ENCODE results near the gene CORO6.

CORO6 gene

DNA sequence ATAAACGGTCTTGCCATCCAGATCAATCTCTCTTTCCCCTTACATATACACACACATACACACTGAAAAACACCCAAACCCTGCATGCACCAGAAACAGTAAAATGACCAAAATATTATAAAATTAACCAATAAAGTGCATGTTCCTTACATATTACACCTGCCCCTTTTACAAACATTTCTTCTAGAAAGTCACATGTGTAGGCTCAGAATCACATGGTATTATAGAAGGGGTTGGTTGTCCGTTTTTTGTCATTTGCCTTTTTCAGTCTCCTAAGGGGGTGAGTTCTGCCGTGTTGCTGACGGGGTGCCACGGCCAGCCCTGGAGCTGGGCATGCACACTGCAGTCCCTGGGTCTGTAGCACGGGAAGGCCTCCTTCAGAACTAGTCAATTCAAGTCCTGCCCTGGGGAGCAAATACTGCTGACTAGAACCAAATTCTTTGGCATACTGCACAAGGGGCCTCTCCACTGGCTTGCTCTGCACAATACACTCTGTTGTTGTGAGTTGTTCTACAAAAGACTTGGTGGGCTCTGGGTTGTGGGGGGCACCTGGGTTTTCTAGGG lies 8.0 kb upstream of the CORO6 start:
- no peak for DNase-seq

DNA sequence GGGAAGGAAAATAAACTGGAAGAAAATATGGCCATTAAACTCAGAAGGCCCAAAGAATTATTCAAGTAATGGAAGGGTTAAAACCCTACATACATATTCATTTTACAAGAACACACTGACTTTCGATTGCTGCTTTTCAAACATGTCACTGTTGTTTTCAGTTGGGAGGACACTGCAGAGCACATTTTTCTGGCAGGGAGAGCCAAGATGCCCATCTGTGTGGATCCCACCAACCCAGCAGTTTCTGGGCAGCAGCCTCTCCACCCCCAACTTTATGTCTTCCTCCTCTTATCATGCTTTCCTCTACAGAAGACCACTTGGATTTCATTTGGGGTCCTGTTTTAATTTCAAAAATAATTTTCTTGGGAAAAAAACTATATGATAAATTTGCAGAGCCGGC lies 7.1 kb upstream of the CORO6 start:
- no peak for DNase-seq

DNA sequence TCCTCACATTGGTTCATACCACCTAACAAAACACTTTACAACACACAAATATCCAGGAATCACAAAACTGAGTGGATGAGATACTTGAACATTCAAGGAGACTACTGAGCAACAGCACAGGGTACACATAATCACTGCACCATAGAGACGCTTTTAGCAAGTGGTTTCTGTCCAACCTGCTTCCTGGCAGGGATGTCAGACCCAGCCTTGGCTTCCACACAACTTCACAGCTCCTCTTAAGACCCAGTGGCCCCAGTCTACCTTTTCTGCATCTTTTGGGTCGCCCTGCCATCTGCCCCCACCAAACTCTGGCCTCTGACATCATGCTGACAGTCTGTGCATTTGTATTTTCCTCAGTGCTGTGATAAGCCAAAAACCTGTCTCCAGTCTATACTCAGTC lies 5.9 kb upstream of the CORO6 start:
- no peak for DNase-seq

DNA sequence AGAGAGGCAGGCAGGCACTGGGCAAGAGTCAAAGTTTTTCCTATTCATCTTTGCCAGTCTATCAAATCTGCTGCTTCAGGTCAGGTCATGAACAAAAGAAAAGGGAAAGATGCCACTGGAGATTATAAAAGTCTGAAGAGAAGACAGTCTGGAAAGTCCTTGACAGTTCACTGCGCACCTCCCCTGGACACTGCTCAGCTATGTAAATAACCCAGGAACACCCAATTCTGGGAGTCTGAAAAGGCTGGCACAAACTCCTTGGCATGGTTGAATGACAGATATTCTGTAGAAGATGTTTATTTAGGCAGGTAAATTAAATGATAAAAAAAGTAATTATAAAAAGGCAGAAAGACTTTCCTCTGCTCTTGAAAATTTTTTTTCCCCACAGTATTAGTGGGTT lies 5.2 kb upstream of the CORO6 start:
- DNase-seq = no peak

DNA sequence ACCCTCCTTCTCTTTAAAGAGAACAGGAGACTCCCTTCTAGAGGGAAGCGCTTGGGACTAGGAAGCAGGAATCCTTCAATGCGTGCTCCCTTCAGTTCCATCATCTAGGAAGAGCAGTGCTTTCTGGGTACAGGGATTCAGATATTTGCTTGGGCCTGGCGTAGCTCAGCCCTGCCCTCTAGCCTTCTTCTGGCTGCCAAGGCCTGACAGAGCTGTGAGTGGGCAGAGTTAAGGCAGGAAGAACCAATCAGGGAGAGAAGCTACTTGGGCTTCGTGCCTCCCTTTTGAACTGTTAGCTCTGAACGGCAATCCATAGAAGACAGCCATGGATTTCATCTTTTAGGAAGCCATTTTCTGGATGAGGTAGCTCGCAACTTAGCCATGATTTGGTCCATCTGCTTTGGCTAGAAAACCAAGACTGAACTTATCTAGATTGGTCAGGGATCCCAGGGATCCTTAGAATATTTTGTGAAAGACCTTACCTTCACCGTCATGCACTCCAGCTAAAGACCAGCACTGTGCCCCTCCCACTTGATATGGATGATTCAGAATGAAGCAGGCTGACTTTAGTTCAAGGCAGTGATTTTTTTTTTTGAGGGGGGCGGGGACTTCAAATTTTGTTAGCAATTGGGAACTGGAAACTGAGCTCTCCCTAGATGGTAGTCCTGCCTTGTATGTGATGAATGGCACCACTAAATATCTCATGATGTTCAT lies 2.5 kb upstream of the CORO6 start:
- DNase-seq = no peak

DNA sequence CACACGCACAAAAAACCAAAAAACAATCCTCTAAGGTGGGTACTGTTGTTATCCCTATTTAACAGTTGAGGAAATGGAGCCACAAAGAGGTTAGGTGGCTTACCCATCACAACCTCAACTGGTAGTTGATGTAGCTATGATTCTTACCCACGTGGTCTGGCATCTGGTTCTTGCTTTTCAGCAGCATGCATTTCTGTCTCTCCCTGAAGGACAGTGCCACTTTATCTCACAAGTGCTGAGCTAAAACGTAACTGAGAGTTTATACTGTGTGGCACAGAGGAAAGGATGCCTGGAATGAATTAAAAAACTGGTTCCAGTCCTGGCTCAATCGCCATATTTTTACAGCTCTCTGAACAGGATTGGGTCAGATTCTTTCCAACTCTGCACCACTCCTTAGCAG lies 1.9 kb upstream of the CORO6 start:
- DNase-seq = peak; percentile 38

DNA sequence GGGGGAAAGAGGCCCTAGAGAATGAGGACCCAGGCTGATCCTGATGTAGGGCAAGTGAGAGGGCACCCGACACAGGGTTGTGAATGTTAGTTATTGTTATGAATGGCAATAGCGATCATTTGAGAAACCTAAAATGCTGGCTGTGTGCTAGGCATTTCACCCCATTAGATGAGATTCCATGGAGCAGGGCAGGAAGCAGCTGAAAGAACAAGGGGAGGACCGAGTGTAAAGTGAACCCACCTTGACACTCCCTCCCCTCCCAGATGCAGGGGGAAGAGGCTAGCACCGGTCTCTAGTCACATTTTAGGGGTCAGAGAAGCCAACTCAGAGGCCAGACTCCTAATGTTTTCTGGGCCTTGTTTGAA lies 553 bp upstream of the CORO6 start:
- no peak for DNase-seq

DNA sequence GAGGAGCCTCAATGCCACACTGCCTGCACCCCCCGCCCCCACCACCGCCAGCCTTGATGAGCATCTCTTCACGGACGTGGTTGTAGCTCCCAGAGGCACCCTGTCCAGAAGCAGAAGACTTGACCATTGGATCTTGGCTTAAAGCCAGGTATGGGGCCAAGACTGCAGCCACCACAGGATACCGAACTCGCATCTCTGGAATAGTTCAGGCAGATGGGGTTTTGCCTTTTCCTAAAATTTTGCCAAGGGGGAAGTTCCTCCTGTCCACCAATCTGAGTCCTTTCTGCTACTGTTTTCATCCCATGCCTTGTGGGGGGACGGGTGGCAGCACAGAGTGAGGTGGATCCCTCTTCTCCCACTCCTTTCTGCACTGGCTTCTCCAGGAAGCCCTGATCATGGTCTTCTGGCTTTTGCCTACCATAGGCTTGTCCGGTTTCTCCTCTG lies 939 bp downstream of the CORO6 start:
- no peak for DNase-seq

DNA sequence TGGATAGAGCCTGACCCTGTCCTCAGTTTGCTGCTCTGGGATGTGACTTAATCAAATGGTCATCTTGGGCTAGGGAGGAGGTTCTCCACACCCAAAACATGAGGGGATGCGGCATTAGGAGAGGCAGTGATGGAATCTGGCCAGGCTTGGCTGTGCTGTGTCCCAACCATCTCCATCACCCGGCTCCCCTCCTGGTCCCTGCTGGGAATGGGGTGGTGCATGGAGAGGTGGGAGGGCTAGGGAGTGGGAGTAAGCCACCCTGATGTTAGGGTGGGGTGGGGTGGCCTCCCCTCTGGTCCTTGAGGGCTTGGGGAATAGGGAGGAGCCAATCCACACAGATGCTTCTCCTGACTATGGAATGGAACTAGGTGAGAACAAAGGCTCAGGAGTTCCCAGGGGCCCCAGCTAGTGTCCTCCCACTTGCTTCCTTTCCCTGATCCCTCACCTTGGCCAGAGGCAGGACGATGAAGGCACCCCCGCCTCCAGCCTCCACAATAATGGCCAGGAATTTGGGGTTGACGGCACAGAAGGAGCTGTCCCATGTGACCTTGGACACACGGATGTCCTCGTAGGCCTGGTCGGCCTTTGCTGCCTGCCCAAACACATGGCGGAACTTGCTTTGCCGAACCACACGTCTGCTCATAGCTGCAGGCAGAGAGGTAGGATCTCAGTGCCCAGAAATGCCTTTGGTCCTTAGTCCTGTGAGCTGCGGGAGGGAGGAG lies 1.8 kb downstream of the CORO6 start:
- DNase-seq = no peak

DNA sequence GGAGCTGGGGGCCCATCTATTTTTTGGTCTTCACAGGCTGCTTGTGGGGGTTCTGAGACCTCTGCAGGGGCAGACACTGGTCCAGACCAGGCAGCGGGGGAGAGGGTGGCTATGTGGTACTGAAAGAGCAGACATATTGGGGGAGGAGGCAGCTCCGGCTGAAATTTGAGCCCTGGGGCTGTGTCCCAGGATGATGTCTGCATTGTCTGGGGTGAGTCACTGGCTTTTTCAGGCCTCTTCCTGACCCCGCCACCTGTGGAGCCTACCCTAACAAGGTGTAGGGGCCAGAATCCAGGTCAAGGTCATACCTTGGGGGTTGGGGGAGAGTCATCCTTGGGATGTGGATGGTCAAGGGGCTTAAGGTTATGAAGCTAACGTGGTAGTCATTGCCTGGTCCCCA lies 2.4 kb downstream of the CORO6 start:
- no peak for DNase-seq

DNA sequence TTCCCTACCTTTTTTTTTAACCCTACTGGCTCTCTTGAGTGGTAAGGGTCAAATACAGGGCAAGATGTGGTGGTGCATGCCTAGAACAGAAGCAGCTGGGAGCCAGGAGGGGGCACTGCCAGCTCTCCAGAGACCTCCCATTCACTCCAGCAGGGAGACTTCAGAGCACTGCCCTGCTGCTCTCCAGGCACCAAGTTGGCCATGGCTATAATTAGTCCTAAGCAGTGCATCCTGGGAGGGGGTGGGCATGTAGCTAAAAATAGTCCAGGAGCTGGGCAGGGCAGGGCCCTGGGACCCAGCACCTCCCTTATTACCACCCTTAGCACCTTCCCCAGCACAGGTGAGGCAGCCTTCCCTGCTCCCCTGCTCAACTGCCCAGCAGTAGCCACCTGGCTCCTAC lies 3.5 kb downstream of the CORO6 start:
- peak; percentile 34 for DNase-seq

DNA sequence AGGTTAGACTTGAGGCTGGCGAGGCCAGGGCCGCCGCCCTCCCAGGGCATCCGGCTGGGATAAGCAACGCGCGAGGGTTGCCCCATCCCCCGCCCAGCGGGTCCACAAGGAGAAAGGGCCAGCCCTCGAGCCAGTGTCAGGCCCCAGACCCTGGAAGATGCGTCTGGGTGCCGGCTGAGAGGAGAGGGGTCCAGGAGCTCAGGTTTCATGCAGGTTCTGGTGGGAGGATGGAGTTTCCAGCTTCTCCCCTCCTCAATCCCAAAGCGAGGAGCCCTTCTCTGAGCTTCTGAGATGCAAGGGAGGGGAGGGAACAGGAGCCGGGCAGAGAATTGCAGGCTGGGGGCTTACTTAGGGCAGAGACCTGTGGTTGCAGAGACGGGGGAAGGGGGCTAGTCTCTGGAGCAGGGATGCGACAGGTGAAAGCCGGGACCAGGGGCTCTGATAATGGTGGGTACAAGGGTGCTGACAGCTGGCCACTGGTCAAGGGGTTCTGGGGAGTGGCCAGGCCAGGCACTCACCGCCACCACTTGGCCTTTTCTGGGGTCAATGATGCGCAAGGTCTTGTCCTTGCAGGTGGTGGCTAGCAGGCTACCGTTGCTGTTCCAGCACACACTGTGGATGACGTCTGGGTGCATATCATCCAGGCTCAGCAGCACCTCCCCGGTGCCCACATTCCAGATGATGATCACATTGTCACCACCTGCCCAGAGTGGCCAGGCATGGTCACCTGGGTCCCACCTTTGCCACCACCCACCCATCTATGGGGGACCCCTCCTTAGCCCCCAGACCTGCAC lies 4.2 kb downstream of the CORO6 start:
- DNase-seq = no peak

DNA sequence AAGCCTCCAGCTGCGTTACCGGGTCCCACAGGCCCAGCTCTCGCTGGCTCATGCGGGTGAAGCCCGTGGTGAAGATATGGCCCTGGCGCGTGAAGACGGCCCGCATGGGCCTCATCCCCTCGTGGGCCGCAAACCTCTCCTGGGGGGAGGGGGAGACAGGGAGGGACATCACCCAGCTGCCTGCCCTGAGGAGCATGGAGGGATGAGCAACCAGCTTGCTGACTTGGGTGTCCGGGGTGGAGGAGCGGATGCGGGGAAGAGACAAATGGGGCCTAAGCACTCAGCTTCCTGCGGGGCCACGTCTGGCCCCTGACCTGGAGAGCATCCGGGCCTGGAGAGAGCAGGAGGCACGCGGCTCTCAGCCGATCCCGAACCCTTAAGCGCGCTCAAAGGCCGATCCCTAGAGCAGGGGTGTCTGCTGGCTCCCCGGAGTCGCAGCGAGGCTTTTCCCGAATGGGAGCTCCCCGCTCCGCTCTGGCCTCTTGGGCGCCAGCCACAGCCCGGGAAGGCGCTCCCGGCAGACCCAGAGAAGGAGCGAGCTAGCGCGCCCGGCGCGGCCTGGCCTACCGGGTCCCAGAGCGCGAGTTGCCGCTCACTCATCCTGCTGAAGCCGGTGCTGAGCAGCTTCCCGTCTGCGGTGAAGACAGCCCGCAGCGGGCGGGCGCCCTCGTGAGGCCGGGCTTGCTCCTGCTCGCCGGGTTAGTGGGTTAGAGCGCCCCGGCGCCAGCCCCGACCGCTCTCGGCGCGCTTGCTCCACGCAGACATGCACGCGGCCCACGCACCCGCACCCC lies 5.0 kb downstream of the CORO6 start:
- peak; percentile 92 for DNase-seq

DNA sequence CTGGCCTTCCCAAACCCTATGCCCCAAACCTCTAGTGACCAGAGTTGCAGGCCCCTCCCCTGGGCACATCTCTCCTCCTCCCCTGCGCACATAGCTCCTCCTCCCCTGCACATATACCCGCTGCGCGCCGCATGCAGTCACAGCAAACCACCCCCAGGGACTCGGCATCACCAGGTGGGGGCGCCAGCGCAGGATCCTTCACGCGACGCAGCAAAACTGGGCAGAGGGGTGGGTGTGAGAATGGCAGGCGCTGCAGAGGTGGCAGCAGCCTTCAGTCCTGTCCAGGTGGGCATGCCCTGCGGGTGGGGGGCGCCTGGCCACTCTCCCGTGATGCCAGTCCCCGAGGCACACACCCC lies 5.6 kb downstream of the CORO6 start:
- peak; percentile 97 for DNase-seq

DNA sequence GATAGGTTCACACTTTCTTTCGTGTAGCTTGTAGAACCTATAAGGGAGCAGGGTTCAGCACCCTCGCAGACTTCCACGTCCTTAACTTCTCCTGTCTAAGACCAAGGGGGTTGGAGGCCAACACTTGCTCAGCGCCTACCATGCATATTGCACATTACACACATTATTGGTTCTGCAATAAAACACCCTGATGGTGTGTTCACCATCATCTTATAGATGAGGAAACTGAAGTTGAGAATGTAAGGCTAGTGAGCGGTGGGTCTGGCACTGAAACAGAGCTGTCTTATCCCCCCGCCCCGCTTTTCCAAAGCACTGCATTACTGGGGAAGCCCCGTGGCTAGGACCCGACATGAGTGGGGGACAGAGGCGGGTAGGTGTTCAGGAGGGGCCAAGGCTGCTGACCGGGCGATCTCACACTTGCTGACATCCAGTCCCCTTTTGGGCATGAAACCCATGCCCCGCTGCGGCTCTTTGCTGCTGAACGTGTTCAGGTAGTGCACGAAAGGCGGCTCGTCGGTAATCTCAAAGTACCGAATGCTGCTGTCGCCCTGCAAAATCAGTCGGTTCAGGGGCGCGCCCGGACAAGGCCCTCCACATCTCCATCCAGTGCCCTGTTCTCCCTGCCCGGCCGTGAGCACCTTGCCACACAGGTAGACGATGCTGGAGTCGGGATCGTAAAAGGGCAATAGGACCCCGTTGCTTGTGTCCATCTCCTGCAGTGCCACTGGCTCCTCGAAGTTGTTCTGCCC lies 6.2 kb downstream of the CORO6 start:
- peak; percentile 30 for DNase-seq

DNA sequence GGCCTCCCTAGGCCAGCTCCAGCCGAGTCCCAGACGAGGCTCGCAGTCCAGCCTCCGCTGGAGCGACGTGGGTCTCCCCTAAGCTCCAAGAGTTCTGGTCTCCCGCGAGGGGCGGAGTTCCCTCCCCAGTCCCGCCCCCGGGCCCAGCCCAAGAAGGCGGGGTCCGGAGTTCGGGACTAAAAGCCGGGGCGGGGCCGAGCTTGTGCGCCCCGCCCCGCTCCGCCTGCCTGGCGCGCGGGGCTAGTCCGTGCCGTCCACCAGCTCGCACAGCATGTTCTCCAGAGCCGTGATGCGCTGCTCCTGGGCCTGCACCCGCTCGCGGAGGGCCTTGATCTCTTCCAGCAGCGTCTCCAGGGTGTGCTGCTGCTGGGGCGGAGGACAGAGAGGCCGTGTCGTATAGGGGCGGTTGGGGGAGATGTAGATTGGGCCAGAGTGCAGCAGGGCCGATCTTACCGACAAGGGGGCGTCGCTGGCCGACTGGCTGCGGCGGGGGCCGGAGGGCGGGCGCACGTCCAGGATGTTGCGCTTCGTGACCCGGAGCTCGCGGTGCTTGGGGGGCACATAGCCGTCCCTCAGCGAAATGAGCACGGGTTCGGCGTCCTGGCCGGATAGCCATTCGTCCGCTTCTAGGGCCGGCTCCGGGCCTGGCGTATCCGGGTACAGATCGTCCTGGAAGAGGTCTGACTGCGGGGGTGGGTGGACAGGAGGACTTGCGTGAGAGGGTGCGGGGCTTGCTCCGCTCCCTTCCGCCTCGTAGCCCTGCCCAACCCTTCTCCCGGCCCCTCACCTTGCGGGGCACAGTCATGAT lies 7.0 kb downstream of the CORO6 start:
- DNase-seq = peak; percentile 90

DNA sequence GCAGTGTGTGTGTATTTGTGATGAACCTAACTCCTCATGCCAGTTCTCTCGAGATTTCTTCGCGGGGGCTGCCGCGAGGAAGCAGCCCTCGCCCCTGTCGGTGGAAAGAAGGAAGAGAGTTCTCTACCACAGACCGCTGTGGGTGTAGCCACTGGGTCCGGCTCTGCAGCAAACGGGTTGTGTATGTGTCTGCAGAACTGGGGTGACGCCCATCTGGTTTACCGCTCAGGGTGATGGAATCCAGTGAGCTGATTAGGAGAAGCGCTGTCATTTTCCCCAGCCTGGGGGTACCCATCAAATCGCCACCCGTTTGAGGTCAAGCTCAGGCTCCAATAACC lies 7.7 kb downstream of the CORO6 start:
- DNase-seq = peak; percentile 73

DNA sequence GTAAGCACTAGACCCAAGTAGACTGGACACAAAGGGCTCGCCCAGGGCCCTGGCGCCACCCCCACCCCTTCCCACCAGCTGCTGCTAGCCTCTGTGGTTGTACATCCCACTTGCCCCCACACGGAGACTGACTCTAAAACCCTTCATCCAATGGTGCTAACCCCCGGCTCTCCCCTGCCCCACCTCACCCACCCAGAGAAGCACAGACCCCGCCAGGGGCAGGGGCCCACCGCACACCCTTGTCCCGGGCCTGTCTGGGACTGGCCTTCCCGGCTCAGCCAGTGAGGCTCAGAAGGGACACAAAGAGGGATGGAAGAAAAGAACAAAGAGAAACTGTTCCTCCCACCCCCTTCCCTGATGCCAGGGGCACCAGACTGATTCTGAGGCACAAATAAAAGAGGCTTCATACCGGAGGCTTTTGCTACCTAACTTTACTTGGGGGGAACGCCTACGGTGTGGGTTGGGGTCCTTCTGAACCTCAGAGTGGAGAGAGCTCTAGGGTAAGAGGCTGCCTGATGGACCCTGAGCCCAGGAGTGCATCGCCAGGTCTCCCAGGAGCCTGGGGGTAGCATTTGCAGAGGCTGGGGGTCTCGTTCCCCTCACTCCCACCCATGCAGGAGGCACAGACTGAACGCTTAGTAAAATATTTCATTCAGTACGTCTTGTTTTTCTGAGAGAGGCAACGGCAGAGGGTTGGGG lies 8.2 kb downstream of the CORO6 start:
- DNase-seq = no peak

DNA sequence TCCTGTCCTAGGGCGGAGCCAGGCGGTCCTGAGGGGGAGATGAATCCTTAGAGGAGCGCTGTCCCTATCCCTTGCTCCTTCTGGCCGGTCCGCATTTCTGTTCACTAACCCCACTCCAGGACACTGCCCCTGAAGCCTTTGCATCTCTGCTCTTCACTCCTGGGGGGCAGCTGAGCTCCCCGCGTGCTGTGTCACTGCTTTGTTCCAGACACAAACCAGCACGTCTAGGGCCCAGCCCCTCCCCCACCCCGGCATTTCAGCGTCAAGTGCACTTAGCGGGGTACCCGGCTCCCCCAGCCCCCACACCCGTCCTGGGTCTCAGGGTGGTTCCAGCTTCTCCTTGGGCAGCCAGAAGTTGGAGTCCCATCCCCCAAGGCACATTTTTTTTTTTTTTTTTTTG lies 8.9 kb downstream of the CORO6 start:
- DNase-seq = no peak

DNA sequence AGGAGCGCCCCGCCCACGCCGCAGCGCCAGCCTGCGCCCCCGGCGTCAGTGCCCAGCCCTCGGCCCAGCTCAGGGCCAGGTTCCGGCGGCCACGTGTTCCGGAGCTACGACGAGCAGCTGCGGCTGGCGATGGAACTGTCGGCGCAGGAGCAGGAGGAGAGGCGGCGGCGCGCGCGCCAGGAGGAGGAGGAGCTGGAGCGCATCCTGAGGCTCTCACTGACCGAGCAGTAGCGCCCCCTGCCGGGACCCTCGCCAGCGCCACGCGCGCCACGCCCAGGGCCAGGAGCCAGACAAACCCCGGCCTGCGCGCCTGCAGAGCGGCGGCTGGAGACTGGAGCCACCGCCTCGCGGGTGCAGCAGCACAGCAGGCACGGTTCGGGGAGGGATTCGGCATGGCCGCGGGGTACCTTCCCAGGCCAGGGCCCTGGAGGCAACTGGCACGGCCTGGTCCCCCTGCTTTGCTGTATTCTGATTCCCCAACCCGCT lies 9.3 kb downstream of the CORO6 start:
- peak; percentile 98 for DNase-seq
